Measurements from ENCODE around the gene APBA2.

DNA sequence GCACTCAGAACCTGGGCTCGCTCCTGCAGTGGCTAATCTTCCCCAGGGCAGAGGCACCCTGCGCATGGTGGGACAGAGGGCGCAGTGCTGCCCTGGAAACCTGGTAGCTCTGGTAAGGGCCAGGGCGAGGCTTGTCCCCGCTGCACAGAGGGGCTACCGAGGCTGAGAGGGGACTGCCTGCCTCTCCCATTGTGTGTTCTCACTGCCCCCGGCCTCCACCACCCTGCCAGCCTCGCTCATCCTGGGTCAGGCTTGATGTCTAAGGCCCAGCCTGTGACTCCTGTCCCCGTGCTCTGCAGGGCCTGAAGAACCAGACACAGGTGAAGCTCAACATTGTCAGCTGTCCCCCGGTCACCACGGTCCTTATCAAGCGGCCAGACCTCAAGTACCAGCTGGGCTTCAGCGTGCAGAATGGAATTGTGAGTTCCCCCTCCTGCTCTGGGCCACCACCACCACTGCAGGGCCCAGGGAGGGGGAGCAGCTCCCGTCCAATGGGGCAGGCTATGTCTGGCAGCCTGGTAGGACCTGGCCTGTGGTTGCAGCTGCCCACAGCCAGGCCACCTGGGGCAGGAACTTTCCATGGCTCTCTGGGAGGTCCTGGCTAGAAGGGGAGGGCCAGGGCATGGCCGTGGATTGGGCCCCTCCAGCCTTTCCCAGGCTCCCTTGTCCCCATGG, 222.3 kb downstream of the APBA2 start:
- no peak for TF ChIP-seq EZH2phosphoT487 (IDR thresholded peaks at IDR 0.05; ENCODE audit: low read depth)
- TF ChIP-seq CTCF (IDR thresholded peaks at IDR 0.05; ENCODE audit: low read depth, low read length): no peak
